Measurements from ENCODE around the gene PPARA. TPM values are rescaled to one million over a fixed set of nuclear protein-coding genes. Genes with fewer than 3 reads are reported as not detected.

PPARA gene
- polyA plus RNA-seq, 10 donors: 15.9 to 25.7 (median 20.6) TPM

DNA sequence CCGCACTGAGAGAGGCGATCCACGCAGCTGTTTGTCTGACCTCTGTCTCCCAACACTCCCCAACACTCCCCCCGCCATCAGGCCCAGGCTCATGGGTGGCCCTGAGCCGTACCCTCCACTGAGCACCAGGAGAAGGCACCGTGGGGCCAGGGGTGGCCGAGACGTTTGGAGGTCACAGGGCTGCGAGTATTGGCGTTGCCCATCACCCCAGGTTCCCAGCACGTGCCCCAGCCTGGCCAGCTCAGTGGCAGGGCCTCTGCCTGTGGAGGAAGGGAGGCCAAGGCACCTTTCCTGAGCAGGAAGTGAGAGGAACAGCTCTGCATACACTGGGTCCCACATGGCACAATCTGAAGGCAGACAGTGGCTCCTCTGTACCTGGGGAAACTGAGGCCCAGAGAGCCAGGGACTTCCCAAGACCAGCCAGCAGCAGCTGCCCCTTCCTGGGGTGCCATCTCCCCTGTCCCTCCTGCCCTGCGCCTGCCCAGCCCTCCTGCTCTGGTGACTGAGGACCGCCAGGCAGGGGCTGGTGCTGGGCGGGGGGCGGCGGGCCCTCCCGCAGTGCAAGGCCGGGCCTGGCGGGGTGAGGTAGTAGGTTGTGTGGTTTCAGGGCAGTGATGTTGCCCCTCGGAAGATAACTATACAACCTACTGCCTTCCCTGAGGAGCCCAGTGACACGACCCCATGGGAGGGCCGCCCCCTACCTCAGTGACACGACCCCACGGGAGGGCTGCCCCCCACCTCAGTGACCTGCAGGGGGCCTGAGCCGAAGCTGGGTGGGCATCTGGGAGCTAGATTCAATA, 37.0 kb upstream of the PPARA start:
- no peak for DNase-seq

- DNase-seq: peak in 1 of 3 donors; percentile 51
These were observed 36.3 kb upstream of the PPARA start for GRCh38 chr22:46113910-46114517.

GRCh38 chr22:46114518-46115387, 35.6 kb upstream of the PPARA start:
- no peak for DNase-seq

GRCh38 chr22:46115388-46115678, 35.0 kb upstream of the PPARA start:
- no peak for DNase-seq

GRCh38 chr22:46115755-46116490, 34.4 kb upstream of the PPARA start:
- DNase-seq: no peak

DNA sequence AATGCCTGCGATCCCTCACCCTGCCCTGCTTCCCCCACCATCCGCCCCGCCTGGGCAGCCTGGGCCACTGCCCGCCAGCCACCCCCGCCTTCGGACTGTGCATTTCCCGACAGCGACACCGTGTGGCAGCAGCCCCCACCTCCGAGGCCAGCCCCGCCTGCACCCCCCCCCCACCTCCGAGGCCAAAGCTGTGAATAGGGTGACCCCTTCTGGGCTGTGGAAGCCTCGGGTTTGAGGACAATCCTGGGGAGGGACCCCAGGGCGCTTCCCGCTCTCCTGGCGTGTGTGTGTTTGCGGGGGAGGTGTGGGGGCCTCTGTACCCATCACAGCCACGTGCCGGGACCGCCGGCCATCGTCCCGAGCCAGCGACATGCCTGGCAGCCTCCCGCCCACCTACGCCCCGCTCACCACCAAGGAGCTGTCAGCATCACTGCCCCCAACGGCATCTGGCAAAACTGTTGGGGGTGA, 33.8 kb upstream of the PPARA start:
- DNase-seq: peak; percentile 87 to 95 (median 92)

- no peak for DNase-seq
These were observed 32.8 kb upstream of the PPARA start for GRCh38 chr22:46117206-46118199.

- DNase-seq: peak in 1 of 3 donors; percentile 26
These were observed 31.1 kb upstream of the PPARA start for GRCh38 chr22:46119093-46119728.

DNA sequence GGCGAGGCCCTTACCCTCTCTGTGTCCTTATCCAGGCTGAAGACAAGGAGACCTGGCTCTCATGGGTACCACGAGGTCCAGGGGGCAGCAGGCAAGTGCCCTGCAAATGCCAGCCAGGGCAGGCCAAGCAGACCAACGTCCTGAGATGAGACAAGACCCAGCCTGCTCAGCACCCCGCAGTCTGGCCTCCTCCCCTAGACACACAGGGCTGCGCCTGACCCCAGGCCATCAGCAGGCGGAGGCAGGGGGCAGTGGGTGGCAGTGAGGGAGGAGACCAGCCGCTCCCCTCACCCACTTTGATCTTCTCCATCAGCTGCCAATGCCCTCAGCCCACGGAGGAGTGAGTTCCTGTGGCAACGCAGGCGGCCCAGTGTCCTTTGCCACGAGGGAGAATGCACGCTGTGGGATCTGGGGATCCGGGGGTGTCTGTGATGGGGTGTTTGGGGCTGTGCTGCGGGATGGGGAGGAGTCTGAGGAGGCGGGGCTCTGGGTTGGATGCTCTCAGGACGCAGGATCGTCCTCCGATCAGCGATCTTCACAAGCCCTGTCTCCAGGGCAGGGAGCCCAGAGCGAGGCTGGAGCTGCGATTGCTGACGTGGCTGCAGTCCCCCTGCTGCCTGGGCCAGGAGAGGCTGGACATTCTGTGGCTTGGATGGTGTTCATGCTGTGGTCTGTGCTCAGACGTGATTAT, 30.5 kb upstream of the PPARA start:
- DNase-seq: peak in 2 of 3 donors; percentile 85 to 86

GRCh38 chr22:46120420-46120737, 29.9 kb upstream of the PPARA start:
- no peak for DNase-seq

GRCh38 chr22:46121079-46121478, 29.2 kb upstream of the PPARA start:
- DNase-seq: no peak

DNA sequence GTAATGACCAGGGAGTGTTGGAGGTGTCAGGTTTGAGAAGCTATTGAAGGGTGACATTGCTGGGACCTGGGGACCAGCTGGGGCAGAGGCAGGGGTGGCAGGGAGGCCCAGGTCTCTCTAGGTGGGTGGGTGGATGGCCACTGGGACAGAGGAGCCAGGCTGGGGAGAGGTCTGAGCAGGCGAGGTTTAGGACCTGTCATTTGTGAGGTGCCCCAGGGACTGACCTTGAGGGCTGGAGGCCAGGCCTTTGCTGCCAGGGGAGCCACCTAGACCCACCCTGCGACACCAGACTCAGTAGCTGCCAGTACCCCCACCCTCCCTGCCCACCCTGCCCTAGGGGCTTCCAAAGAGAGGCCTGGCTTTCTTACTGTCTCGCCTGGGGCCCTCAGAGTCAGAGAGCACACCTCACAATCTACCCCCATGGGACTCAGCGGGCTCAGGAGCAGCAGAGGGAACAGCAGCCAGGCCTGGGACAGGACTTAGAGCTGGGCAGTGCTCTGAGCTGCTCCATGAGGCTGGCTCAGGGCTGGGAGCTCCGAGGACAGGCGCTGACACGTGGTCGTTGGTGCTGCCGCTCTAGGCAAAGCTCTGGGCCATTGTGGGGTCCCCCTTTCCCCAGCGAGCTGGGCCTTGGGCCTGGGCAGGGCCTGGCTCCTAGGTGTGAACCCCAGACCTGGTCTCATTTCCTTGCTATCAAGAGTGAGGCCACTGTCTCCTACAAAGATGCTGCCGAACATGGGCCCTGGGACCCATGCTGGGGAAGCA, 28.6 kb upstream of the PPARA start:
- no peak for DNase-seq

DNA sequence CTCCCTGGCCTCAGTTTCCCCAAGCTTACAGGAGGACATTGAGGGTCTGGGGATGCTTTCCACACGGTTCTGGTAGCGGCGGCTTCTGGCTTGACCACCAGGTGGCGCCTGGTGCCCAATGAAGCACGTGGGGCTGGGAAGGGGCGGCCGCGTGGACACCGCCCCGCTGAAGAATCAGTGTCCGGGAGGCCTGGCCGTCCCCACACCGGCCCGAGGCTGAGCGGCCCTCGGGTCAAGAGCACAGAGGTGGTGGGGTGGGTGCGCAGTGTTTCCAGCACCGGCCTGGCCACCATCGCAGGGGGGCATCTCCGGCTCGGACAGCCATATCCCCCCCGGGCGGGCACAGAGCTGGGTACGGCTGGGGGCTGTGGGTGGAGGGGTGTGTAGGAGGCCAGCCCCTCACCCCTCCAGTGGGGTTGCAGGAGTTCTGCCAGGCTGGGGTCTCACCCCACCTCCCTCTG, 27.8 kb upstream of the PPARA start:
- peak; percentile 53 to 88 (median 79) for DNase-seq

GRCh38 chr22:46122980-46123693, 27.2 kb upstream of the PPARA start:
- DNase-seq: no peak

DNA sequence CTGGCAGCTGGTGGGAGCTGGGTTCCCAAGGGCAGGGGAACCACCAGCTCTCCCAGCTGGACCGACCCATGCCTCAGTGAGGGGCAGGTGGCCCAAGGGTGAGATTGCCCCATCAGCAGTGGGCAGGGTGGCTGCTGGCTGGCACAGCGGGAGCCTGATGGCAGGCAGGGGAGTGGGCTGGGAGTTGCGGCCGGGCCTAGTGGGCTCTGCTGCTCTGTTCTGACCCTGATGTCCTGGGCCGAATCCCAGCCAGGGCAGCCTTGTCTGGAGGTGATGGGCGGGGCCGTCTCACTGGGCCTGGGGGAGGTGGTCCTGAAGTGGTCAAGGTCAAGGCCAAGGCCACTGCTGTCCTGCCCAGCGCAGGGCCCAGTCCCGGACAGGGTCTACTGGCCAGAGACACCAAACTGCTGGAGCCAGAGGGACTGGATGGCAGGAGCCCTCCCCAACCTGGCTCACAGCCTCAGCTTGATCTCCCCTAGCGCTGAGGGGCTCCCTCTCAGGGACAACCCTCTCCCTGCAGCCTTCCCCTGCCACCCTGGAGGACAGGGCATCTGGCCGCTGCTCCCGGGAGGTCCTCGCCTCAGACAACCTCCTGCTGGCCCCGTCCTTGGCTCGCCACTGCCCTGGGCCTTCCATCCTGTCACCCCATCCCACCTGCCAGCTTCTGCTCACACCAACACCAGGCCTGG, 26.5 kb upstream of the PPARA start:
- DNase-seq: no peak

DNA sequence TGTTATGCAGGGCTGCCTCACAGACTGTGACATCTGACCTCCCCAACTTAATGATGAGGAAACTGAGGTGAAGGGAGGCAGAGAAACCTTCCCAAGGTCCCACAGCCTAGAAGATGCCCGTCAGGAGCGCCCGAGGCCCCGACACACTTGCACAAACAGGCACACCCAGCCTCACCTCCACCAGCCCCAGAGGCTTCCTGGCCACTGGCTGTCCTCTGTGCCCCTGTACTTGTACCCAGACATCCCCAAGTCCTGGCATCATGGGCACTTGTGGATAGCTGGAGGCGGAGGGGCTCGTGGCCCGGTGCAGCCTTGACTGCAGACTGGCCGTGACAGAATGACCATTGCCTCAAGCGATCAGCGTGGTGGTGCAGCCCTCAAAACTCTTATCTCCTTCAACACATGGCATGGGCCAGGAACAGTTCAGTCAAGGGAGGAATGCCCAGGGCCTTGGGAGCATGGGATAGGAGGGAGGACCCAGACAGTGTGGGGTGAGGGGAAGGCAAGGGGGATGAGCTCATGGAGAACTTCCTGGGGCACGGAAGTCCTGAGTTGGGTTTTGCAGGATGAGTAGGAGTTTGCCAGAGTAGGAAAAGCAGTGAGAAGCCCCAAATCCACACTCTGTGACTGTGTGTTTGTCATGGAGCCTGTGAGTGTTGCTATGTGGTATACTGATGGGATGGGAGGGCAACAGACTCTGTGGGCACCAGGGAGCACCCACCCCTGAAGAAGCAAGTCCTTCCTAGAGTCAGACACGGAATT, 25.8 kb upstream of the PPARA start:
- DNase-seq: no peak

- no peak for DNase-seq
These were observed 25.0 kb upstream of the PPARA start for GRCh38 chr22:46125311-46125710.
